Measurements from ENCODE around the gene SMARCAL1. TPM values are rescaled to one million over a fixed set of nuclear protein-coding genes. Genes with fewer than 3 reads are reported as not detected.

The SMARCAL1 gene
- total and polyA plus RNA-seq, 2 donors (not counting 1 experiment from before 2014, with no cell fraction given), result 20.2 to 46.7 TPM

DNA sequence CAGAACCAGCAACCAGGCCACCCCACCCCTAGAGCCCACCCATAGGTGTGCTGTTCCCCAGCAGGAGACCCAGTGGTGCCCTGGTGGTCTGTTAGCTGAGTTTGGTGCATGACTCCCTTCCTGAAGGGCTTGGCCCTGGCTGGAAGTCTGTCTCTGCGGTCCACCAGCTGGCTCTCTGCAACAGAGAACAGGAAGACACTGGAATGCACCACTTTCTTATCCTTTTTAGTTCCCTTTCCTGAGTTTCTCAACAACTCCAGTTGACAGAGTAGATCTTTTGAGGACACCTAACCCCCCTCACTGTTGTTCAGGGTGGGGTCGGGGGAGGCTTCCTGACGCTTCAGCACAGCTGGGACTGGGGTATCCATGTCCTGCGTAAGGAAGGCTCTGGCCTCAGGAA, 74.4 kb downstream of the SMARCAL1 start:
- CTCF ChIA-PET, result no interaction called here
- no peak overlapping the region for H3K27ac Mint-ChIP-seq
- H4K20me1 ChIP-seq (ENCODE audit: control insufficient read depth, insufficient read depth, low read length, poor library complexity, severe bottlenecking), result no peaks in the 10 kb centered on the region
- WGBS (ENCODE audit: insufficient coverage), result 48% methylated on average over 4 of the region's 4 CpGs
- ATAC-seq (ENCODE audit: low read depth), result no peak
- no peaks in the 10 kb centered on the region for H3K27me3 Mint-ChIP-seq
- no peak overlapping the region for H3K4me2 ChIP-seq (replicated peaks; ENCODE audit: low read depth, low read length, poor library complexity, severe bottlenecking)
- no peaks in the 10 kb centered on the region for H3K79me2 ChIP-seq (ENCODE audit: control insufficient read depth, insufficient read depth, low read length)
- intact Hi-C loops (cut with micrococcal nuclease), result no loop called here
- H3K4me1 ChIP-seq (ENCODE audit: control insufficient read depth in 2 of 2, insufficient read depth in 2 of 2, low read length in 2 of 2), result peaks cover 2 to 8% of the 10 kb centered on the region in 2 donors
- H2AFZ ChIP-seq (ENCODE audit: insufficient read depth, low read depth, low read length, poor library complexity, severe bottlenecking), result no peak overlapping the region
- POLR2A ChIA-PET, result no interaction called here
- DNase-seq, result no peak
- no peaks in the 10 kb centered on the region for H3K9me3 Mint-ChIP-seq (ENCODE audit: insufficient read depth)
- H3K9ac ChIP-seq (ENCODE audit: low read length), result no peak overlapping the region
- H3K27me3 ChIP-seq (replicated peaks in 1 of 4; ENCODE audit: control extremely low read depth in 1 of 4, control insufficient read depth in 3 of 4, insufficient read depth in 4 of 4, low read length in 3 of 4), result no peaks in the 10 kb centered on the region
- H3K36me3 ChIP-seq (replicated peaks in 1 of 2; ENCODE audit: control extremely low read depth in 1 of 2, control insufficient read depth in 1 of 2, extremely low read depth in 1 of 2, insufficient read depth in 2 of 2, low read length in 1 of 2), result peaks cover 0 to 16% of the 10 kb centered on the region in 2 experiments
- no peak overlapping the region for H3K4me3 ChIP-seq (ENCODE audit: control extremely low read depth in 1 of 5, extremely low read depth in 1 of 5, insufficient read depth in 1 of 5, low read depth in 2 of 5, low read length in 4 of 5)
- H3K9me3 ChIP-seq (ENCODE audit: control extremely low read depth in 1 of 3, control insufficient read depth in 2 of 3, insufficient read depth in 1 of 3, low read length in 2 of 3), result no peaks in the 10 kb centered on the region
- no peak overlapping the region for H3K4me3 Mint-ChIP-seq
- H3K27ac ChIP-seq (ENCODE audit: low read length in 2 of 2), result no peak overlapping the region
- peaks cover 8% of the 10 kb centered on the region for H3K4me1 Mint-ChIP-seq
- TF ChIP-seq, protein P1, sequence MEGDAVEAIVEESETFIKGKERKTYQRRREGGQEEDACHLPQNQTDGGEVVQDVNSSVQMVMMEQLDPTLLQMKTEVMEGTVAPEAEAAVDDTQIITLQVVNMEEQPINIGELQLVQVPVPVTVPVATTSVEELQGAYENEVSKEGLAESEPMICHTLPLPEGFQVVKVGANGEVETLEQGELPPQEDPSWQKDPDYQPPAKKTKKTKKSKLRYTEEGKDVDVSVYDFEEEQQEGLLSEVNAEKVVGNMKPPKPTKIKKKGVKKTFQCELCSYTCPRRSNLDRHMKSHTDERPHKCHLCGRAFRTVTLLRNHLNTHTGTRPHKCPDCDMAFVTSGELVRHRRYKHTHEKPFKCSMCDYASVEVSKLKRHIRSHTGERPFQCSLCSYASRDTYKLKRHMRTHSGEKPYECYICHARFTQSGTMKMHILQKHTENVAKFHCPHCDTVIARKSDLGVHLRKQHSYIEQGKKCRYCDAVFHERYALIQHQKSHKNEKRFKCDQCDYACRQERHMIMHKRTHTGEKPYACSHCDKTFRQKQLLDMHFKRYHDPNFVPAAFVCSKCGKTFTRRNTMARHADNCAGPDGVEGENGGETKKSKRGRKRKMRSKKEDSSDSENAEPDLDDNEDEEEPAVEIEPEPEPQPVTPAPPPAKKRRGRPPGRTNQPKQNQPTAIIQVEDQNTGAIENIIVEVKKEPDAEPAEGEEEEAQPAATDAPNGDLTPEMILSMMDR (IDR thresholded peaks at IDR 0.05), result no peak
- TF ChIP-seq EZH2 (IDR thresholded peaks at IDR 0.05; ENCODE audit: borderline replicate concordance, insufficient read depth, low read depth, low read length, poor library complexity, severe bottlenecking), result no peak

GRCh38 chr2:216490061-216490460, 77.8 kb downstream of the SMARCAL1 start:
- no peak for TF ChIP-seq EZH2 (IDR thresholded peaks at IDR 0.05; ENCODE audit: borderline replicate concordance, insufficient read depth, low read depth, low read length, poor library complexity, severe bottlenecking)
- TF ChIP-seq, protein P1 (IDR thresholded peaks at IDR 0.05), result no peak
- ATAC-seq (ENCODE audit: low read depth) (no peak), DNase-seq (no peak)
- no peak overlapping the region for H3K27ac Mint-ChIP-seq
- H2AFZ ChIP-seq (ENCODE audit: insufficient read depth, low read depth, low read length, poor library complexity, severe bottlenecking), result no peak overlapping the region
- H3K4me2 ChIP-seq (replicated peaks; ENCODE audit: low read depth, low read length, poor library complexity, severe bottlenecking), result no peak overlapping the region
- POLR2A ChIA-PET, result no interaction called here
- H3K9me3 ChIP-seq (ENCODE audit: control extremely low read depth in 1 of 3, control insufficient read depth in 2 of 3, insufficient read depth in 1 of 3, low read length in 2 of 3), result no peaks in the 10 kb centered on the region
- WGBS (ENCODE audit: insufficient coverage), result no CpG with 5 or more reads among the region's 1 CpG
- no peaks in the 10 kb centered on the region for H3K36me3 ChIP-seq (replicated peaks in 1 of 2; ENCODE audit: control extremely low read depth in 1 of 2, control insufficient read depth in 1 of 2, extremely low read depth in 1 of 2, insufficient read depth in 2 of 2, low read length in 1 of 2)
- H3K4me3 ChIP-seq (ENCODE audit: control extremely low read depth in 1 of 5, extremely low read depth in 1 of 5, insufficient read depth in 1 of 5, low read depth in 2 of 5, low read length in 4 of 5), result no peak overlapping the region
- peaks cover 18 to 26% of the 10 kb centered on the region in 2 donors for H3K4me1 ChIP-seq (ENCODE audit: control insufficient read depth in 2 of 2, insufficient read depth in 2 of 2, low read length in 2 of 2)
- no peaks in the 10 kb centered on the region for H3K79me2 ChIP-seq (ENCODE audit: control insufficient read depth, insufficient read depth, low read length)
- H3K9ac ChIP-seq (ENCODE audit: low read length), result no peak overlapping the region
- intact Hi-C loops (cut with micrococcal nuclease), result loop anchor here (10.0 kb wide), 1 partner anchor 475 kb away; the partner anchor contains the start of gene MREG
- H3K4me1 Mint-ChIP-seq, result peaks cover 34% of the 10 kb centered on the region
- no peak overlapping the region for H3K4me3 Mint-ChIP-seq
- H4K20me1 ChIP-seq (ENCODE audit: control insufficient read depth, insufficient read depth, low read length, poor library complexity, severe bottlenecking), result no peaks in the 10 kb centered on the region
- H3K27me3 ChIP-seq (replicated peaks in 1 of 4; ENCODE audit: control extremely low read depth in 1 of 4, control insufficient read depth in 3 of 4, insufficient read depth in 4 of 4, low read length in 3 of 4), result no peaks in the 10 kb centered on the region
- no peaks in the 10 kb centered on the region for H3K27me3 Mint-ChIP-seq
- no peaks in the 10 kb centered on the region for H3K9me3 Mint-ChIP-seq (ENCODE audit: insufficient read depth)
- CTCF ChIA-PET, result no interaction called here
- no peak overlapping the region for H3K27ac ChIP-seq (ENCODE audit: low read length in 2 of 2)

Data from B cell (primary cell).